ENCODE results near the gene TMEM183A.
"Not testable (repeated sequence)": the region's sequence is repeated elsewhere in the genome, so short reads cannot be mapped to it uniquely, and the experiment has no call there.

TMEM183A gene

GRCh38 chr1:202982715-202983430 is 24.3 kb upstream of the TMEM183A start:
- no peak for DNase-seq (ENCODE audit: insufficient read length, low spot score)
- no peak for FAIRE-seq
- TF ChIP-seq SPI1 (IDR thresholded peaks at IDR 0.05; ENCODE audit: low read depth, low read length): no peak
- no peak for TF ChIP-seq TAF1 (IDR thresholded peaks at IDR 0.05; ENCODE audit: low read depth, low read length)
- no peak for TF ChIP-seq POU2F2 (IDR thresholded peaks at IDR 0.05; ENCODE audit: low read depth, low read length)
- no peak for TF ChIP-seq POLR2A (IDR thresholded peaks at IDR 0.05; ENCODE audit: low read depth, low read length)
- TF ChIP-seq POLR2AphosphoS5 (IDR thresholded peaks at IDR 0.05; ENCODE audit: low read depth, low read length): no peak
- TF ChIP-seq PAX5 (IDR thresholded peaks at IDR 0.05; ENCODE audit: insufficient read depth, low read length, severe bottlenecking): no peak

- DNase-seq (ENCODE audit: insufficient read length, low spot score); FAIRE-seq: not testable (repeated sequence)
Observed at GRCh38 chr1:202986120-202986519, 21.1 kb upstream of the TMEM183A start.

- FAIRE-seq: no peak
- no peak for TF ChIP-seq POLR2A (IDR thresholded peaks at IDR 0.05; ENCODE audit: low read depth, low read length)
- TF ChIP-seq POU2F2 (IDR thresholded peaks at IDR 0.05; ENCODE audit: low read depth, low read length): no peak
- TF ChIP-seq SPI1 (IDR thresholded peaks at IDR 0.05; ENCODE audit: low read depth, low read length): no peak
- TF ChIP-seq PAX5 (IDR thresholded peaks at IDR 0.05; ENCODE audit: insufficient read depth, low read length, severe bottlenecking): no peak
- DNase-seq (ENCODE audit: insufficient read length, low spot score): no peak
Observed at GRCh38 chr1:202987255-202987654, 19.9 kb upstream of the TMEM183A start.

GRCh38 chr1:202987922-202988583 is 19.1 kb upstream of the TMEM183A start:
- FAIRE-seq (no peak), DNase-seq (ENCODE audit: insufficient read length, low spot score) (no peak)
- no peak for TF ChIP-seq POLR2A (IDR thresholded peaks at IDR 0.05; ENCODE audit: low read depth, low read length)
- no peak for TF ChIP-seq POLR2AphosphoS5 (IDR thresholded peaks at IDR 0.05; ENCODE audit: low read depth, low read length)
- TF ChIP-seq TAF1 (IDR thresholded peaks at IDR 0.05; ENCODE audit: low read depth, low read length): no peak
- no peak for TF ChIP-seq POU2F2 (IDR thresholded peaks at IDR 0.05; ENCODE audit: low read depth, low read length)
- TF ChIP-seq PAX5 (IDR thresholded peaks at IDR 0.05; ENCODE audit: insufficient read depth, low read length, severe bottlenecking): no peak
- TF ChIP-seq SPI1 (IDR thresholded peaks at IDR 0.05; ENCODE audit: low read depth, low read length): no peak

GRCh38 chr1:202989879-202990278 is 17.3 kb upstream of the TMEM183A start:
- no peak for DNase-seq (ENCODE audit: insufficient read length, low spot score)
- no peak for FAIRE-seq
- TF ChIP-seq TAF1 (IDR thresholded peaks at IDR 0.05; ENCODE audit: low read depth, low read length) (no peak), POLR2A (IDR thresholded peaks at IDR 0.05; ENCODE audit: low read depth, low read length) (no peak), PAX5 (IDR thresholded peaks at IDR 0.05; ENCODE audit: insufficient read depth, low read length, severe bottlenecking) (no peak), POLR2AphosphoS5 (IDR thresholded peaks at IDR 0.05; ENCODE audit: low read depth, low read length) (no peak), SPI1 (IDR thresholded peaks at IDR 0.05; ENCODE audit: low read depth, low read length) (no peak), POU2F2 (IDR thresholded peaks at IDR 0.05; ENCODE audit: low read depth, low read length) (no peak)

- DNase-seq (ENCODE audit: insufficient read length, low spot score) (no peak), FAIRE-seq (no peak)
- TF ChIP-seq PAX5 (IDR thresholded peaks at IDR 0.05; ENCODE audit: insufficient read depth, low read length, severe bottlenecking): no peak
- TF ChIP-seq TAF1 (IDR thresholded peaks at IDR 0.05; ENCODE audit: low read depth, low read length): no peak
- no peak for TF ChIP-seq SPI1 (IDR thresholded peaks at IDR 0.05; ENCODE audit: low read depth, low read length)
- TF ChIP-seq POU2F2 (IDR thresholded peaks at IDR 0.05; ENCODE audit: low read depth, low read length): no peak
- TF ChIP-seq POLR2A (IDR thresholded peaks at IDR 0.05; ENCODE audit: low read depth, low read length): no peak
- no peak for TF ChIP-seq POLR2AphosphoS5 (IDR thresholded peaks at IDR 0.05; ENCODE audit: low read depth, low read length)
Observed at GRCh38 chr1:202991112-202991511, 16.1 kb upstream of the TMEM183A start.

- DNase-seq (ENCODE audit: insufficient read length, low spot score) (no peak), FAIRE-seq (no peak)
Observed at GRCh38 chr1:202994756-202995155, 12.4 kb upstream of the TMEM183A start.

GRCh38 chr1:202998836-202999750 is 8.1 kb upstream of the TMEM183A start:
- TF ChIP-seq POLR2A (IDR thresholded peaks at IDR 0.05; ENCODE audit: low read depth, low read length) (no peak), POU2F2 (IDR thresholded peaks at IDR 0.05; ENCODE audit: low read depth, low read length) (no peak), POLR2AphosphoS5 (IDR thresholded peaks at IDR 0.05; ENCODE audit: low read depth, low read length) (no peak), TAF1 (IDR thresholded peaks at IDR 0.05; ENCODE audit: low read depth, low read length) (no peak), PAX5 (IDR thresholded peaks at IDR 0.05; ENCODE audit: insufficient read depth, low read length, severe bottlenecking) (no peak), SPI1 (IDR thresholded peaks at IDR 0.05; ENCODE audit: low read depth, low read length) (no peak)
- FAIRE-seq (no peak), DNase-seq (ENCODE audit: insufficient read length, low spot score) (peak; percentile 10)

More at GRCh38 chr1:202994756-202995155, 12.4 kb upstream of the TMEM183A start:
- TF ChIP-seq POLR2AphosphoS5 (IDR thresholded peaks at IDR 0.05; ENCODE audit: low read depth, low read length) (no peak), SPI1 (IDR thresholded peaks at IDR 0.05; ENCODE audit: low read depth, low read length) (no peak), POU2F2 (IDR thresholded peaks at IDR 0.05; ENCODE audit: low read depth, low read length) (no peak), TAF1 (IDR thresholded peaks at IDR 0.05; ENCODE audit: low read depth, low read length) (no peak)

- DNase-seq (ENCODE audit: insufficient read length, low spot score) (no peak), FAIRE-seq (no peak)
- no peak for TF ChIP-seq POLR2A (IDR thresholded peaks at IDR 0.05; ENCODE audit: low read depth, low read length)
- no peak for TF ChIP-seq PAX5 (IDR thresholded peaks at IDR 0.05; ENCODE audit: insufficient read depth, low read length, severe bottlenecking)
- TF ChIP-seq SPI1 (IDR thresholded peaks at IDR 0.05; ENCODE audit: low read depth, low read length): no peak
- no peak for TF ChIP-seq POLR2AphosphoS5 (IDR thresholded peaks at IDR 0.05; ENCODE audit: low read depth, low read length)
- TF ChIP-seq POU2F2 (IDR thresholded peaks at IDR 0.05; ENCODE audit: low read depth, low read length): no peak
- TF ChIP-seq TAF1 (IDR thresholded peaks at IDR 0.05; ENCODE audit: low read depth, low read length): no peak
Observed at GRCh38 chr1:203000217-203000944, 6.8 kb upstream of the TMEM183A start.

Measured in GM12891 (cell line).